WERI-Rb-1 (cell line): ENCODE data around the gene AKR1C2.
"Not testable (repeated sequence)": the region's sequence is repeated elsewhere in the genome, so short reads cannot be mapped to it uniquely, and the experiment has no call there.

ENCODE experiments used
- DNase-seq: peaks from one replicate; pipeline ENCODE4 v3.0.0-alpha.2; 2020
- H3K27ac ChIP-seq: fragments of 250-450 bp; sonication (Bioruptor Pico); 2 replicates; pipeline ENCODE4 v1.5.1; 2020; ENCODE audit warnings: mild to moderate bottlenecking, moderate library complexity
- H3K27me3 ChIP-seq: fragments of 250-450 bp; sonication (Bioruptor Pico); 2 replicates; pipeline ENCODE4 v1.5.1; 2021; ENCODE audit warnings: mild to moderate bottlenecking, low read depth, moderate library complexity; ENCODE audit not compliant: insufficient read depth, severe bottlenecking
- H3K36me3 ChIP-seq: fragments of 250-450 bp; sonication (Bioruptor Pico); 2 replicates; pipeline ENCODE4 v1.5.1; 2020; ENCODE audit warnings: mild to moderate bottlenecking, moderate library complexity
- H3K4me3 ChIP-seq: 2 replicates; pipeline ENCODE4 v1.5.1; 2011; ENCODE audit warnings: low read depth, mild to moderate bottlenecking, control low read depth, low read length
- H3K9me3 ChIP-seq: fragments of 250-450 bp; sonication (Bioruptor Pico); 2 replicates; pipeline ENCODE4 v1.5.1; 2021; ENCODE audit warnings: mild to moderate bottlenecking, moderate library complexity; ENCODE audit not compliant: severe bottlenecking
- CTCF ChIP-seq: IDR thresholded peaks from 2 replicates; pipeline ENCODE4 v1.5.1; 2011; ENCODE audit warnings: low read depth, mild to moderate bottlenecking, control low read depth, inconsistent platforms, low read length

AKR1C2 gene

DNA sequence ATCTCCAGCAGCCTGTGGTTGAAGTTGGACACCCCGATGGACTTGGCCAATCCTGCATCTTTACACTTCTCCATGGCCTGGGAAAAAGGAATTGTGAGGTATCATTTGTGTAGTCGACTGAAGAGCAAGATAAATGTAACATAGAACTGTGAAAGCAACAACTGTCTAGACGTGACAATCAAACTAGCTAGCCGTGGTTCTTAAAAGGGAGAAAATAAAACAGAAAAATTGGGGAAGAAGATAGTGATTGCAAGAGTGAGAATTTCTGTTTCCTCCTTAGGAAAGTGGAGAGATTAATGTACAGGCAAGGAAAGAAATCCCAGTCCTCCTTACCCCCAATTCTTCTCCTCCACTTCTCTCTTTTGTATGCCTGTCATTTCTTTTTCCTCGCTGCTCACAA, 5.0 kb downstream of the AKR1C2 start:
- Histone ChIP-seq H3K27ac (no peak overlapping the region), H3K27me3 (no peaks in the 10 kb centered on the region), H3K36me3 (no peaks in the 10 kb centered on the region), H3K9me3 (no peaks in the 10 kb centered on the region), H3K4me3 (no peak overlapping the region)
- DNase-seq, result no peak
- TF ChIP-seq CTCF, result no peak

DNA sequence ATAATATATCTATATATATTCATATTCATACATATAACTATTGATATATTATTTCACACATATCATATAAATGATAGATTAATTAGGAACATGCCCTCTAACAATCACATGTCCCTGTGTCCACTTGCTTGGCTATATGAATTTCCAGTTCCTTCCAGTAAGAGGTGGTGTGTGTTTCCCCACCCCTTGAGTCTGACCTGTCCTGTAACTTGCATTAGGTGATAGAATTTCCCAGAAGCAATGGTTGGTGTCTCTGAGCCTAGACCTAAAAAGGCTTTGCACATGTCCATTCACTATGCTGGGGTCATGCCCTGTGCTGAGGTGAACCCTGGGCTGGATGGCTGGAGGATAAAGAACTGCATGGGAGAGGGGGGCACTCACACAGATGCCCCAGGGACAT, 9.4 kb downstream of the AKR1C2 start:
- H3K9me3 ChIP-seq, DNase-seq, H3K4me3 ChIP-seq, H3K27me3 ChIP-seq, H3K36me3 ChIP-seq, H3K27ac ChIP-seq: not testable (repeated sequence)

- not testable (repeated sequence) for H3K27me3 ChIP-seq, H3K4me3 ChIP-seq, H3K36me3 ChIP-seq, H3K9me3 ChIP-seq, H3K27ac ChIP-seq, DNase-seq
These were observed 11.1 kb downstream of the AKR1C2 start for GRCh38 chr10:4992564-4992963.

GRCh38 chr10:4991463-4991862, 12.2 kb downstream of the AKR1C2 start:
- not testable (repeated sequence) for H3K9me3 ChIP-seq, H3K36me3 ChIP-seq, DNase-seq, H3K27me3 ChIP-seq, H3K27ac ChIP-seq, H3K4me3 ChIP-seq

- no peak overlapping the region for H3K4me3 ChIP-seq
- no peaks in the 10 kb centered on the region for H3K36me3 ChIP-seq
- no peaks in the 10 kb centered on the region for H3K9me3 ChIP-seq
- DNase-seq, result no peak
- H3K27me3 ChIP-seq, result peaks cover 2% of the 10 kb centered on the region
- H3K27ac ChIP-seq, result no peak overlapping the region
- no peak for TF ChIP-seq CTCF
These were observed 13.4 kb downstream of the AKR1C2 start for GRCh38 chr10:4990217-4990616.

GRCh38 chr10:4988000-4988641, 15.5 kb downstream of the AKR1C2 start:
- not testable (repeated sequence) for H3K27ac ChIP-seq, H3K36me3 ChIP-seq, H3K4me3 ChIP-seq, DNase-seq, H3K27me3 ChIP-seq, H3K9me3 ChIP-seq

- no peaks in the 10 kb centered on the region for H3K9me3 ChIP-seq
- no peak for TF ChIP-seq CTCF
- H3K27me3 ChIP-seq, result peaks cover 5% of the 10 kb centered on the region
- H3K36me3 ChIP-seq, result no peaks in the 10 kb centered on the region
- no peak overlapping the region for H3K4me3 ChIP-seq
- no peak for DNase-seq
- H3K27ac ChIP-seq, result no peak overlapping the region
These were observed 18.6 kb downstream of the AKR1C2 start for GRCh38 chr10:4984971-4985594.

DNA sequence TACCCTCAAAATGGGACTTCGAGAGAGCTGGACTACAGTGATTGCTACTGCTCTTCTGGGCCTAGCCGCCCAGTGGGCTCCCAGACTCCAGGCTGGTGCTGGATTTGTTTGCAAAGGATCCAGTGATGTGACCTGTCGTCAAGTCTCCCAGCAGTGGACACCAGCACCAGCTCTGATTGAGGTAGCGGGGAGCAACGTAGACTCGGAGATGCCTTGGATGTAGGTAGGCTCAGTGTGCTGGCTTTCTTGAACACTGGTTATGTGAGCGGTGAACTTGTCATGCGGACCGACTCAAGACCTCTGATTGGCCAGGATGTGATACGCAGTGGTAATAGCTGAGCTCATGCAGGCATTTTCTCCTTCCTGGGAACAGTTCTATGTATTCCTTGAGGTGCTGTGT, 19.4 kb downstream of the AKR1C2 start:
- no peaks in the 10 kb centered on the region for H3K9me3 ChIP-seq
- no peak overlapping the region for H3K27ac ChIP-seq
- H3K36me3 ChIP-seq, result no peaks in the 10 kb centered on the region
- H3K4me3 ChIP-seq, result no peak overlapping the region
- H3K27me3 ChIP-seq, result peaks cover 5% of the 10 kb centered on the region
- DNase-seq, result no peak
- no peak for TF ChIP-seq CTCF
